NB4 (cell line): ENCODE results near the gene SPAG8.

Experiments
- DNase-seq: peaks from one replicate; pipeline ENCODE4 v3.0.0; 2010; ENCODE audit warnings: low read depth
- H3K4me3 ChIP-seq: one replicate; pipeline ENCODE4 v1.5.1; 2011; ENCODE audit warnings: mild to moderate bottlenecking, low read depth, low read length, moderate library complexity
- CTCF ChIP-seq: IDR thresholded peaks from one replicate; pipeline ENCODE4 v1.5.1; 2012; ENCODE audit warnings: low read depth, low read length
- MYC ChIP-seq: IDR thresholded peaks from 2 replicates; pipeline ENCODE4 v1.6.1; 2011; ENCODE audit warnings: low read depth, low read length
- POLR2A ChIP-seq: IDR thresholded peaks from 2 replicates; pipeline ENCODE4 v1.6.1; 2011; ENCODE audit warnings: mild to moderate bottlenecking; ENCODE audit not compliant: insufficient read length; ENCODE audit errors: extremely low read depth
- TF ChIP-seq, protein P1 (sequence below): IDR thresholded peaks from 2 replicates; pipeline ENCODE4 v1.6.1; 2011; ENCODE audit warnings: low read depth, low read length

Gene SPAG8

DNA sequence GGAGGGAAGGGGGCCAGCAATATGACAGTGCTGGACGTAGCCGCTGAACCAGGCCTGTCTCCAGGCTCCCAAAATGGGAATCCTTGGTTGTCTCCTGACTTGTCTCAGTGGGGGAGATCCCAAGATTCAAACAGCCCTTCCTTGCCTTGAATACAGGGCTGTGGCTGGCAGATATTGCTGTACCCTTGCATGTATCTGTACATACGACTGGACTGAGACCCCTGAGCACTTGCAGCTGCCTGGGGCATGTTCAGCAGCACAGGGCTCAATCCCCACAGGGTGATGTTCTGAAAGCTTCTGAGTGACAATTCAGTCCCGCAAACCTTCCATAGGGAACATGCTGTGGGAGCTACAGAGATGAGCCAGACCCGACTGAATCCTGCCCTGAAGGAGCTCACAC lies 44.8 kb upstream of the SPAG8 start:
- DNase-seq: no peak
- TF ChIP-seq CTCF: no peak
- TF ChIP-seq, protein P1, sequence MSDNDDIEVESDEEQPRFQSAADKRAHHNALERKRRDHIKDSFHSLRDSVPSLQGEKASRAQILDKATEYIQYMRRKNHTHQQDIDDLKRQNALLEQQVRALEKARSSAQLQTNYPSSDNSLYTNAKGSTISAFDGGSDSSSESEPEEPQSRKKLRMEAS: no peak
- no peak overlapping the region for H3K4me3 ChIP-seq

- no peak for DNase-seq
- no peak overlapping the region for H3K4me3 ChIP-seq
- TF ChIP-seq POLR2A: no peak
- no peak for TF ChIP-seq CTCF
- TF ChIP-seq MYC: no peak
- TF ChIP-seq, protein P1: no peak
Measured at GRCh38 chr9:35856206-35856605, 44.1 kb upstream of the SPAG8 start.

- DNase-seq: no peak
- H3K4me3 ChIP-seq: no peak overlapping the region
- TF ChIP-seq CTCF (no peak), POLR2A (no peak), MYC (no peak)
- TF ChIP-seq, protein P1: no peak
Measured at GRCh38 chr9:35854091-35854762, 42.2 kb upstream of the SPAG8 start.

DNA sequence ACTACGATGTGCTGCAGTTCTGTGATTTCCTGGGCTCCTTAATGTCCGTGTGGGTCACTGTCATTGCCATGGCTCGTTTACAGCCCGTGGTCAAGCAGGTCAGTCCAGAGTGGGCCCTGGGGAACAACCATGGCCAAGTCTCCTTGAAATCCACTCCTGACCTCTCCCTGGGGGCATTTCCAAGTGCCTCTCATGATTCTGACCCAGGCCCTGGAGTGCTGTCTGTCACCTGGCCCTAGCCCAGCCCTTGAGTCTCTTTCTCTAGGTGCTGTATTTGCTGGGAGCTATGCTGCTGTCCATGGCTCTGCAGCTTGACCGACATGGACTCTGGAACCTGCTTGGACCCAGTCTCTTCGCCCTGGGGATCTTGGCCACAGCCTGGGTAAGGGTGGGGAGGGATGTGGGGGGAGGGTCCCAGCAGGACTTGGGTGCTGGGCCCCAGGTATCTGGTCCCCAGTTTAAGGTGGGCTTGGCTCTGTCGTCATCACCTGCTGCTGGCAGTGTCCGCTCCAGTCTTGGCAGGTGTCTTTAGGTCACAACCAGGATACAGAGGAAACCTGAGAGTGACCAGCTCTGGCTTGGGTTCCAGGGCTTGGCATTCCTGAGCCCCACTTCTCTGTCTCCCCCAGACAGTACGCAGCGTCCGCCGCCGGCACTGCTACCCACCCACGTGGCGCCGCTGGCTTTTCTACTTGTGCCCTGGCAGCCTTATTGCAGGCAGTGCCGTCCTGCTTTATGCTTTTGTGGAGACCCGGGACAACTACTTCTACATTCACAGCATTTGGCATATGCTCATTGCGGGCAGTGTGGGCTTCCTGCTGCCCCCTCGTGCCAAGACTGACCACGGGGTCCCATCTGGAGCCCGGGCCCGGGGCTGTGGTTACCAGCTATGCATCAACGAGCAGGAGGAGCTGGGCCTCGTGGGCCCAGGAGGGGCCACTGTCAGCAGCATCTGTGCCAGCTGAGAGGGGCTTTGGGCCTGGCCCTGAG lies 41.1 kb upstream of the SPAG8 start:
- no peak for DNase-seq
- TF ChIP-seq CTCF (no peak), POLR2A (no peak), MYC (no peak)
- TF ChIP-seq, protein P1: no peak
- no peak overlapping the region for H3K4me3 ChIP-seq

DNA sequence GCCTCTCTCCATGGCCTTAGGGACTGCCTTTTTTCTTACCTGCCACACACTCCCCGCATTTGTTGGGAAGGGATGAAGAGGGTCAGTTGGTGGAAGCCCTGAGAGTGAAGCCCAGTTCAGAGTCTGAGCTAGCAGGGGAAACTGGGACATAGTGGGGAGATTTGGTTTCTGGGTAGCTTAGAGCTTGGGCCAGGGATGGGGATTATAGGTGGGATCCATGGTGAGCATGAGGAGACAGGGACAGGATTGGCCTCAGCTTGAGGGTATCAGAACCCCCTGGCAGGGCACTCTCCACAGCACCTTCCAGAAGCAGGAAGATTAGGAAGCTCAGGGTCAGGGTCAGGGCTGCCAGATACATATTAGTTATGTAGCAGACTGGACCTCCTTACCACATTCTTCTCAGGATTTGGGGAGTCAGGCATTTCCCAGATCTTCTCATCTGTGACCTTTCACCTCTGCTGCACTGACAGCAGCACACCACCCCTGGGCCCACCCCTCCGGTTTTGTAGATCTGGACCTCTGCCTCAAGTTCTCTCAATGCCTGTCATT lies 40.3 kb upstream of the SPAG8 start:
- no peak for TF ChIP-seq POLR2A
- DNase-seq: no peak
- H3K4me3 ChIP-seq: no peak overlapping the region

DNA sequence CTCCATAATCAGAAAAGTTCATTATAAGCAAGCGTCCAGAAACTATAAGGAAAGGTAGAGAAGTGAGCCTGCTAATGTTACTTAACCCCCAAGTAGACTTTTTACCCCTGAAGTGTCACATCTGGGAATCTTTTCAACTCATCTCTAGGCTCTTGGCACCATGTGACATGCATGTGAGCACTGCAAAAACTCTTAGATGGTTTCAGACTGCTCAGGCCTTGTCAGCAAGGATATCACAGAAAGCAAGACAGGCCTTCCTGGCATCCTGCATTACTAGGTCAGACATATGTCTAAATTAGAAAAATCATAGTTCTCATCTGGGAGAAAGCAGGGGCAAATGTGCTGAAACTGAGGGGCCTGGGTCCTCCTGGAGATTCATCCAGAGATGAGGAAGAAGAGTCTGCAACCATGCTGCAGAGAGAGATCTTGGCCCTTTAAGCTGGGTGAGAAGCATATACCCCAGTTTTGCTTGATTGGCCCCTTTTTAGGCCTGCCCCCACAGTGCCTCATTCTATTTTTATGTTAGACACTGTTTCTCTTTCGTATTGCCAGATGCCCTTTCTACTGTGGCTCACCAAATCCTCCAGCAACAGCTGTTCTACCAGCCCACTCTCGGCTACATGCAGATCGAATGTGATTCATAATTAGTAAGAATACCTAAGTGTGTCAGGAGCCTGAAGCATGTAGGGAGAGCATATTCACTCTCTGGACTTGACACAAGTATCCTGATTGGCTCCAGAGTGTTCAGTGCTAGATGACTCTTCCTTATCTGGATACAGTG lies 35.9 kb upstream of the SPAG8 start:
- H3K4me3 ChIP-seq: no peak overlapping the region
- DNase-seq: no peak

More for the DNA sequence above, 35.9 kb upstream of the SPAG8 start:
- TF ChIP-seq POLR2A: no peak
